ENCODE results near the gene DCLRE1B. TPM values are rescaled to one million over a fixed set of nuclear protein-coding genes. Genes with fewer than 3 reads are reported as not detected.

Gene DCLRE1B
- total RNA-seq, 1 experiment from 2014 or later: 9.4 TPM

DNA sequence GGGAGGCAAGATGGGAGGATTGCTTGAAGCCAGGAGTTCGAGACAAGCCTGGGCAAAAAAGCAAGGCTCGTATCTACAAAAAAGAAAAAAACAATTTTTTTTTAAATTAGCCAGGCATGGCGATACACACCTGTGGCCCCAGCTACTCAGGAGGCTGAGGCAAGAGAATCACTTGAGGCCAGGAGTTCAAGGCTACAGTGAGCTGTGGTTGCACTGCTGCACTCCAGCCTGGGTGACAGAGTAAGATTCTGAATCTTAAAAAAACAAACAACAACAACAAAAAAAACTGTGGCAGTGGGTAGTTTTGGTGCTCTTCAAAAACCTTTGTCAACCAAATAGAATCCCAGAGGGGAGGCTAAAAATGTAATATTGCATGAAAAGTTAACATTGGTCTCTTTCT lies 34.3 kb upstream of the DCLRE1B start (continued):
- TF ChIP-seq FOXJ3 (CRISPR knock-in tag; IDR thresholded peaks at IDR 0.05; ENCODE audit: borderline replicate concordance) (no peak), NFYB (CRISPR knock-in tag; conservative IDR thresholded peaks at IDR 0.05; ENCODE audit: low read depth) (no peak), KAT7 (CRISPR knock-in tag; IDR thresholded peaks at IDR 0.05; ENCODE audit: borderline replicate concordance) (no peak), SOX15 (CRISPR knock-in tag; IDR thresholded peaks at IDR 0.05) (no peak)
- TF ChIP-seq, protein P1, sequence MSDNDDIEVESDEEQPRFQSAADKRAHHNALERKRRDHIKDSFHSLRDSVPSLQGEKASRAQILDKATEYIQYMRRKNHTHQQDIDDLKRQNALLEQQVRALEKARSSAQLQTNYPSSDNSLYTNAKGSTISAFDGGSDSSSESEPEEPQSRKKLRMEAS (CRISPR knock-in tag; IDR thresholded peaks at IDR 0.05): no peak
- TF ChIP-seq, protein P2, sequence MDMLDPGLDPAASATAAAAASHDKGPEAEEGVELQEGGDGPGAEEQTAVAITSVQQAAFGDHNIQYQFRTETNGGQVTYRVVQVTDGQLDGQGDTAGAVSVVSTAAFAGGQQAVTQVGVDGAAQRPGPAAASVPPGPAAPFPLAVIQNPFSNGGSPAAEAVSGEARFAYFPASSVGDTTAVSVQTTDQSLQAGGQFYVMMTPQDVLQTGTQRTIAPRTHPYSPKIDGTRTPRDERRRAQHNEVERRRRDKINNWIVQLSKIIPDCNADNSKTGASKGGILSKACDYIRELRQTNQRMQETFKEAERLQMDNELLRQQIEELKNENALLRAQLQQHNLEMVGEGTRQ (CRISPR knock-in tag; IDR thresholded peaks at IDR 0.05): no peak

DNA sequence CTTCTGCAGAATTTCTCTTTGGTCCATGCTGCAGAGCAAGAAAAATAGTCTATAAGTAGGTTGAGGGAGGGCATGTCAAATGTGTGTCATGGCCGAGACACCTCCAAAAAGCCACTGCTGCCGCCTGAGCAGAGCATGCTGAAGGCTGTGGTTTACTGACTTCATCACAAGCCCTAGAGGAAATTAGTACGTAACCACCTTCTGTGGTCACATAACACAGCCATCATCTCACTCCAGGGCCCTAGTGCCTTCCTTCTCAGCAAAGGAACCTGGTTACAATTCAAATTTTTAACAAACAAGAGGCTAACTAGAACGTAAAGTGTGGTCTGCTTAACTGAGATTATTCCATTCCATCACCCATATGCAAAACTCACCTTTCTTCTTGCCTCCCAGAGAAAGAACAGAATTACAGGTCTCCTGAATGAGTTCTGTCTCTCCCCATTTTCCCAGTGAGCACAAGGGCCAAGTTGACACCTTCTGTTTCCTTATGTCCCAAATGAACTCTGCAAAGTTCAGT lies 33.5 kb upstream of the DCLRE1B start, which contains the start of gene PTPN22:
PTPN22 (minus strand) TSS at position 116 of the 517 bp plus-strand sequence.
- ATAC-seq (peak; percentile 39; the same call in 1 of the 2 replicates), DNase-seq (ENCODE audit: low spot score) (no peak)
- CTCF ChIA-PET: no interaction called here
- Mint-ChIP-seq H3K36me3 (no peaks in the 10 kb centered on the region), H3K9me3 (no peaks in the 10 kb centered on the region), H3K27me3 (ENCODE audit: low read depth) (no peaks in the 10 kb centered on the region), H3K4me1 (0 out of 2 replicates have a peak, but pooled peaks cover 2% of the 10 kb centered on the region), H3K4me3 (no peak within 1 kb of the TSS), H3K27ac (no peak within 1 kb of the TSS)
- POLR2A ChIA-PET: no interaction called here
- TF ChIP-seq, protein P3, sequence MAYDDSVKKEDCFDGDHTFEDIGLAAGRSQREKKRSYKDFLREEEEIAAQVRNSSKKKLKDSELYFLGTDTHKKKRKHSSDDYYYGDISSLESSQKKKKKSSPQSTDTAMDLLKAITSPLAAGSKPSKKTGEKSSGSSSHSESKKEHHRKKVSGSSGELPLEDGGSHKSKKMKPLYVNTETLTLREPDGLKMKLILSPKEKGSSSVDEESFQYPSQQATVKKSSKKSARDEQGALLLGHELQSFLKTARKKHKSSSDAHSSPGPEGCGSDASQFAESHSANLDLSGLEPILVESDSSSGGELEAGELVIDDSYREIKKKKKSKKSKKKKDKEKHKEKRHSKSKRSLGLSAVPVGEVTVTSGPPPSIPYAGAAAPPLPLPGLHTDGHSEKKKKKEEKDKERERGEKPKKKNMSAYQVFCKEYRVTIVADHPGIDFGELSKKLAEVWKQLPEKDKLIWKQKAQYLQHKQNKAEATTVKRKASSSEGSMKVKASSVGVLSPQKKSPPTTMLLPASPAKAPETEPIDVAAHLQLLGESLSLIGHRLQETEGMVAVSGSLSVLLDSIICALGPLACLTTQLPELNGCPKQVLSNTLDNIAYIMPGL (CRISPR knock-in tag; IDR thresholded peaks at IDR 0.05): no peak
- TF ChIP-seq NR1H2 (CRISPR knock-in tag; IDR thresholded peaks at IDR 0.05) (no peak), TEAD4 (CRISPR knock-in tag; IDR thresholded peaks at IDR 0.05) (no peak), TCF7 (CRISPR knock-in tag; IDR thresholded peaks at IDR 0.05; ENCODE audit: low read depth) (no peak), NFATC4 (CRISPR knock-in tag; IDR thresholded peaks at IDR 0.05) (no peak), EMX1 (CRISPR knock-in tag; IDR thresholded peaks at IDR 0.05) (no peak)

DNA sequence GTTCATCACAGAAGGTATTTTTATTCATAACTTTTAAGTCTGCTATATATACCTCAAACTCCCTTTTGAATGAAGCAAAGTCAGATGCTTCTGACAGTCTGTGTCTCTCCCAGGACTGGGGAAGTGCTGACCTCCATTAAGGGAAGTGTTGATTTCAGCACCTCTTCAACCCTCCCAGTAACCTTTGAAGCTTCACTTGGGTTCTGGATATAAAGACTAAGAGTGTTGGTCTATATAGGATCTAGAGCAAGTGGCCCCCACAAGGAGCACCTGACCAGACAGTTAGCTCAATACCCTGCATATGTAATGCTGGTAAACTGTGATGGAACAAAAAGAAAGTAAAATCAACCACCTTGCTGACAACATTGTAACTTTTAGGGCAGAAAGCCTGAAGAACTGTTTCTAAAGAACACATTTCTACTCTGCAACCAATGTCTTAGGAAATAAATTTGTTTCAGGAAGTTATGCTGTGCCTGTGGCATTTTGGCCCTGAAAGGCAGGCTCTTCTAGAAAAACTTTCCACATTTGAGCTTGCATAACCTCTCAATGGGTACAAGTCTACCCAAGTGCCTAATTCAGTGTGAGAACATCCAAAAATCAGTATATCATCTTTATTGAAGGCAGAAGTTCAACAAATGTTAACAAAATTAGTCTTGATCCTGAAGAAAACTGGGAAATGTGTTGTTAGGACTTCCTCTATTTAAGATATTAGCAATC lies 32.7 kb upstream of the DCLRE1B start:
- Mint-ChIP-seq H3K9me3 (no peaks in the 10 kb centered on the region), H3K27me3 (ENCODE audit: low read depth) (no peaks in the 10 kb centered on the region), H3K4me3 (no peak overlapping the region), H3K36me3 (no peaks in the 10 kb centered on the region), H3K27ac (no peak overlapping the region), H3K4me1 (0 out of 2 replicates have a peak, but pooled peaks cover 2% of the 10 kb centered on the region)
- no peak for TF ChIP-seq HMGA2 (CRISPR knock-in tag; IDR thresholded peaks at IDR 0.05)
- TF ChIP-seq, protein P4, sequence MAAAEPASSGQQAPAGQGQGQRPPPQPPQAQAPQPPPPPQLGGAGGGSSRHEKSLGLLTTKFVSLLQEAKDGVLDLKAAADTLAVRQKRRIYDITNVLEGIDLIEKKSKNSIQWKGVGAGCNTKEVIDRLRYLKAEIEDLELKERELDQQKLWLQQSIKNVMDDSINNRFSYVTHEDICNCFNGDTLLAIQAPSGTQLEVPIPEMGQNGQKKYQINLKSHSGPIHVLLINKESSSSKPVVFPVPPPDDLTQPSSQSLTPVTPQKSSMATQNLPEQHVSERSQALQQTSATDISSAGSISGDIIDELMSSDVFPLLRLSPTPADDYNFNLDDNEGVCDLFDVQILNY (CRISPR knock-in tag; IDR thresholded peaks at IDR 0.05): no peak
- no peak for TF ChIP-seq MYBL2 (CRISPR knock-in tag; IDR thresholded peaks at IDR 0.05)
- no peak for TF ChIP-seq TEAD1 (CRISPR knock-in tag; IDR thresholded peaks at IDR 0.05)
- TF ChIP-seq, protein P5, sequence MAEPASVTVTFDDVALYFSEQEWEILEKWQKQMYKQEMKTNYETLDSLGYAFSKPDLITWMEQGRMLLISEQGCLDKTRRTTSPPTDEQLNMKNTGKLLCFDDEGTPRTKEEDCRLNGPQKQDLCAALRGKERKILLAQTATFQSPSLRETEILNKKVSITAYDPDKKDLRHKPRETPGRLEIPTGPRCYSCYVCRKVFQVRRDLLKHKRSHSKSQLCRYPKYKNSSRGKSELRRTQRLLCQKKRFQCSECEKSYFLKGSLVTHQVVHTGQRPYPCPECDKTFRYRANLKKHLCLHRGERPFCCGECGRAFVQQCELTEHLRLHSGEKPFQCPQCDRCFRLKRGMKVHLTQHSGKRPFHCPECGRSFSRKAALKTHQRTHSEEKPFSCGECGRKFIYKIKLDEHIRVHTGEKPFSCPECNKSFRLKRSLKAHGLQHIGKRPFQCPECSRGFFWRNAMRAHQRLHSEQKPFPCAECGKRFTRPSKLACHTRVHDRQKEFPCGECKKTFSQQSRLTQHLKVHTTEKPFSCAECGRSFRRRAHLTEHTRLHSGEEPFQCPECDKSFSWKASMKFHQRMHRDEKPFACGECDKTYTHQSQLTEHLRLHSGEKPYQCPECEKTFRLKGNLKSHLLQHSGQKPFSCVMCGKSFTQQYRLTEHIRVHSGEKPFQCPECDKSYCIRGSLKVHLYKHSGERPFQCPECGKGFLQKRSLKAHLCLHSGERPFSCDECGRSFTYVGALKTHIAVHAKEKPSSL (CRISPR knock-in tag; conservative IDR thresholded peaks at IDR 0.05): no peak
- ATAC-seq (no peak), DNase-seq (ENCODE audit: low spot score) (no peak)
- CTCF ChIA-PET: no interaction called here
- POLR2A ChIA-PET: no interaction called here
